Activated naive CD8-positive, alpha-beta T cell treated with anti-CD3 and anti-CD28 coated beads for 36 hours (primary cell): ENCODE results near the gene SEMG1. TPM values are rescaled to one million over a fixed set of nuclear protein-coding genes. Genes with fewer than 3 reads are reported as not detected.

Source experiments
- DNase-seq: peaks from one replicate; pipeline ENCODE4 v3.0.0; 2021
- H3K27ac Mint-ChIP-seq: one replicate; pipeline ENCODE4 v1.8.0; 2022; ENCODE audit warnings: mild to moderate bottlenecking, moderate library complexity, mixed read lengths
- H3K27me3 Mint-ChIP-seq: one replicate; pipeline ENCODE4 v1.8.0; 2022; ENCODE audit warnings: mild to moderate bottlenecking, mixed read lengths
- H3K36me3 Mint-ChIP-seq: one replicate; pipeline ENCODE4 v1.8.0; 2021; ENCODE audit warnings: mild to moderate bottlenecking, mixed read lengths
- H3K4me1 Mint-ChIP-seq: one replicate; pipeline ENCODE4 v1.8.0; 2021; ENCODE audit warnings: mixed read lengths
- H3K4me3 Mint-ChIP-seq: one replicate; pipeline ENCODE4 v1.8.0; 2022; ENCODE audit warnings: mild to moderate bottlenecking, moderate library complexity, mixed read lengths
- H3K9me3 Mint-ChIP-seq: one replicate; pipeline ENCODE4 v1.8.0; 2022; ENCODE audit warnings: mixed read lengths
- total RNA-seq, 2 experiments: library from RNA; stranded (reverse); gene quantifications; one replicate each; pipeline ENCODE4 v1.2.3, GENCODE V29; 2021

SEMG1 gene
- not detected for total RNA-seq

- Mint-ChIP-seq H3K4me3 (no peak within 1 kb of the TSS), H3K27ac (no peak within 1 kb of the TSS), H3K4me1 (no peaks in the 10 kb centered on the region), H3K27me3 (peaks cover 59% of the 10 kb centered on the region), H3K36me3 (no peaks in the 10 kb centered on the region), H3K9me3 (peaks cover 5% of the 10 kb centered on the region)
- DNase-seq: no peak
Measured at GRCh38 chr20:45206725-45207124, at the start of gene SEMG1. Gene SEMG1, plus strand, starts transcription at chr20:45207033. Its CDS starts 21 bp downstream, at chr20:45207054.

DNA sequence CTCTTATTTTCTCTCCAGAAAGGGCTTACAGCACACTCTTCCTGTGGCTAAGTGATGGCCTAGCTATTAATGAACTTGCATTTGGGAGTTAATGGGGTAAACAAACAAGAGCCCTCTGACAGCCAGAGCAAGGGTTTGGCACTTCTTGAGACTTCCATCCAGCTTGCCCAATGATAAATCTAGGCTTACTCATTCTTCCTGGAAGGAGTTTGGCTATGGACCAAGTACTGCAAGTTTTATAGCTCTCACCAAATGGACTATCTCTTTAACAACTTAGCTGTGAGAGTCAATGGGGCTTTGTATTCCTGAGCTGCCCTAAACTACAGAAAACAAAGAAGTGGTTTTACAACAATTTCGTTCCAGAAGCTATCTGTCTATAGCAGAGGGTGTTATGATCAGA is 48.9 kb upstream of the SEMG1 start:
- no peak for DNase-seq
- Mint-ChIP-seq H3K4me3 (no peak overlapping the region), H3K27ac (no peak overlapping the region), H3K27me3 (peaks cover 35% of the 10 kb centered on the region), H3K4me1 (no peaks in the 10 kb centered on the region), H3K36me3 (peaks cover 2% of the 10 kb centered on the region), H3K9me3 (peaks cover 20% of the 10 kb centered on the region)

- Mint-ChIP-seq H3K27me3 (peaks cover 62% of the 10 kb centered on the region), H3K4me3 (no peak overlapping the region), H3K9me3 (peaks cover 28% of the 10 kb centered on the region), H3K4me1 (no peaks in the 10 kb centered on the region), H3K36me3 (peaks cover 2% of the 10 kb centered on the region), H3K27ac (no peak overlapping the region)
- no peak for DNase-seq
Measured at GRCh38 chr20:45163083-45163803, 43.6 kb upstream of the SEMG1 start.

GRCh38 chr20:45164906-45165305 is 41.9 kb upstream of the SEMG1 start:
- Mint-ChIP-seq H3K9me3 (peaks cover 18% of the 10 kb centered on the region), H3K4me3 (no peak overlapping the region), H3K4me1 (no peaks in the 10 kb centered on the region), H3K27me3 (peaks cover 54% of the 10 kb centered on the region), H3K36me3 (no peaks in the 10 kb centered on the region), H3K27ac (no peak overlapping the region)
- DNase-seq: no peak

- H3K4me3 Mint-ChIP-seq: no peak overlapping the region
- H3K4me1 Mint-ChIP-seq: peaks cover 3% of the 10 kb centered on the region
- H3K27ac Mint-ChIP-seq: no peak overlapping the region
- peaks cover 25% of the 10 kb centered on the region for H3K27me3 Mint-ChIP-seq
- DNase-seq: no peak
- H3K36me3 Mint-ChIP-seq: no peaks in the 10 kb centered on the region
- H3K9me3 Mint-ChIP-seq: peaks cover 6% of the 10 kb centered on the region
Measured at GRCh38 chr20:45173522-45173921, 33.3 kb upstream of the SEMG1 start.

DNA sequence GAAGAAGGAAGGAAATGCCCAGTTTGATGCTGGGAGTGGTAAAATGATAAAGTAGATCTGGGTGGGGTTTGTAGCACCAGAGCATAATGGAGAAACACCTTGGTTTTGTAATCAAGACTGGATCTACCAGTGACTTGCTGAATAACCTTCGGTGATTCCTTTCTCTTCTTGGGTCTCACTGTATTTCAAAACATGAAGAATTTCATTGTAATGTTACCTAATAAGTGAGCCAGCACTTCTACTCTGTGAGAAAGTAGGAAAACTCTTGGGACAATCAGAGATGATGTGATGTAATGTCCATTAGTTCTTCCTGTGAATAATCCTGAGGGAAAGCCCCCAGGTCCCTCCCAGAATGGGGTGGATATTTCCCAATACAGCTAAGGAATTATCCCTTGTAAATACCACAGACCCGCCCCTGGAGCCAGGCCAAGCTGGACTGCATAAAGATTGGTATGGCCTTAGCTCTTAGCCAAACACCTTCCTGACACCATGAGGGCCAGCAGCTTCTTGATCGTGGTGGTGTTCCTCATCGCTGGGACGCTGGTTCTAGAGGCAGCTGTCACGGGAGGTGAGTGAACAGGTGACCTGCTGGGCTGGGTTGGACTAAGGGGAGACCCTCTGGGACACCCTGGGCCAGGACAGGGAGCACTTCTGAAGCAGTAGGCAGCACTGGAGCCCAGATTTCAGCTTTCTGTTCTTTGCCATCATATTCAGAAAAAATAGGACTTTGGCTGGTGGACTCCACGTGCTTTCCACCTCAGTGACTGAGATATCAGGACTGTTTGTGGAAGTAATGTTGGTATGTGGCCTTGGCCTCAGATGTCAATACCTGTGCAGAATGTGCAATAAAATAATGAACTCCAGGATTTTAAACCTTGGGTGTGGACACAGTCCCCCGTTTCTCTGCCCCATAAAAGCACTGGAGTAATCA is 32.1 kb upstream of the SEMG1 start, which contains the start of gene PI3:
PI3 (plus strand) TSS at position 469 of the 931 bp plus-strand sequence; CDS start at position 490, 21 bp downstream.
- no peak for DNase-seq
- H3K36me3 Mint-ChIP-seq: no peaks in the 10 kb centered on the region
- H3K27me3 Mint-ChIP-seq: peaks cover 25% of the 10 kb centered on the region
- H3K9me3 Mint-ChIP-seq: peaks cover 5% of the 10 kb centered on the region
- H3K4me3 Mint-ChIP-seq: no peak within 1 kb of the TSS
- H3K27ac Mint-ChIP-seq: no peak within 1 kb of the TSS
- peaks cover 3% of the 10 kb centered on the region for H3K4me1 Mint-ChIP-seq

DNA sequence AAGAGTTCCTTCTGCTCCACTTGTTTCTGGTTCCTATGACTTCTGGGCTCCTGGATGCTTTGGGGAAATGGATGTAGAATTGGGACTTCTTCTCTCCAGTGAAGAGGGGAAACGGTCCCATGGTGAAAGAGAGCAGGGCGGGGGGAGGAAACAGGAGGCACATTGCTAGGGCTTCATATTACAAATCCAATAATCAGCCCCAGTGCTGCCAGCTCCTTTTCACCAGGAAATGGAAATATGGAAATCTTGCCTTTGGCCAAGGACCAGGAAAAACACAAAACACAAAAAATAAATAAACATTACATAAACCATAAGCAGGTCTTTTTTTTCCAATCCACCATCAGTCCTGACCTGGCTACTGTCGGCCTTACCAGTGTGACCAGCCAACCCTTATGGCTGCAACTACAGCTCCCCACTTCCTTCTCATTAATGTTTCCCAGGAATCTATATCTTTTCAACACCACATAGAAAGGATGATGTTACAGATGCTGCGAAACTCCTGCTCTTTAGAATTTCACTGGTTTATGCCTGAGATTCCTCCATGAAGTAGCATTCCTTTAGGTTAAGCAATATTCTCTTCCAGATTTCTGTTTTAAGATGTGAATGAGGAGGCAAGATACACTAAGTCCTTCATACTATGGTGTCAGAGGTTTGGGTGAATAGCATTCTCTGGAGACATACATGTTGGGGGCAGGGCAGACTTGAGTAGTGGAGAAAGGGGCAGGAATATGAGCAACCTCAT is 30.1 kb upstream of the SEMG1 start:
- H3K4me3 Mint-ChIP-seq: no peak overlapping the region
- peaks cover 22% of the 10 kb centered on the region for H3K27me3 Mint-ChIP-seq
- no peak for DNase-seq
- H3K27ac Mint-ChIP-seq: no peak overlapping the region
- no peaks in the 10 kb centered on the region for H3K9me3 Mint-ChIP-seq
- H3K36me3 Mint-ChIP-seq: no peaks in the 10 kb centered on the region
- H3K4me1 Mint-ChIP-seq: peaks cover 3% of the 10 kb centered on the region

- Mint-ChIP-seq H3K27ac (no peak overlapping the region), H3K27me3 (peaks cover 13% of the 10 kb centered on the region), H3K4me3 (no peak overlapping the region), H3K36me3 (no peaks in the 10 kb centered on the region), H3K9me3 (no peaks in the 10 kb centered on the region), H3K4me1 (no peaks in the 10 kb centered on the region)
- DNase-seq: no peak
Measured at GRCh38 chr20:45179166-45179565, 27.7 kb upstream of the SEMG1 start.

GRCh38 chr20:45181639-45182038 is 25.2 kb upstream of the SEMG1 start:
- Mint-ChIP-seq H3K36me3 (no peaks in the 10 kb centered on the region), H3K4me3 (no peak overlapping the region), H3K27ac (no peak overlapping the region), H3K4me1 (no peaks in the 10 kb centered on the region), H3K9me3 (no peaks in the 10 kb centered on the region), H3K27me3 (peaks cover 8% of the 10 kb centered on the region)
- DNase-seq: no peak

GRCh38 chr20:45183084-45183483 is 23.7 kb upstream of the SEMG1 start:
- Mint-ChIP-seq H3K4me3 (no peak overlapping the region), H3K27ac (no peak overlapping the region), H3K4me1 (no peaks in the 10 kb centered on the region), H3K9me3 (no peaks in the 10 kb centered on the region), H3K36me3 (no peaks in the 10 kb centered on the region), H3K27me3 (peaks cover 3% of the 10 kb centered on the region)
- no peak for DNase-seq

- Mint-ChIP-seq H3K27ac (no peak overlapping the region), H3K36me3 (no peaks in the 10 kb centered on the region), H3K4me1 (no peaks in the 10 kb centered on the region), H3K9me3 (no peaks in the 10 kb centered on the region), H3K4me3 (no peak overlapping the region), H3K27me3 (peaks cover 6% of the 10 kb centered on the region)
- DNase-seq: no peak
Measured at GRCh38 chr20:45187693-45188092, 19.1 kb upstream of the SEMG1 start.

GRCh38 chr20:45189067-45189609 is 17.7 kb upstream of the SEMG1 start:
- no peaks in the 10 kb centered on the region for H3K4me1 Mint-ChIP-seq
- no peaks in the 10 kb centered on the region for H3K9me3 Mint-ChIP-seq
- no peaks in the 10 kb centered on the region for H3K36me3 Mint-ChIP-seq
- H3K27me3 Mint-ChIP-seq: peaks cover 7% of the 10 kb centered on the region
- H3K27ac Mint-ChIP-seq: no peak overlapping the region
- DNase-seq: no peak
- no peak overlapping the region for H3K4me3 Mint-ChIP-seq

DNA sequence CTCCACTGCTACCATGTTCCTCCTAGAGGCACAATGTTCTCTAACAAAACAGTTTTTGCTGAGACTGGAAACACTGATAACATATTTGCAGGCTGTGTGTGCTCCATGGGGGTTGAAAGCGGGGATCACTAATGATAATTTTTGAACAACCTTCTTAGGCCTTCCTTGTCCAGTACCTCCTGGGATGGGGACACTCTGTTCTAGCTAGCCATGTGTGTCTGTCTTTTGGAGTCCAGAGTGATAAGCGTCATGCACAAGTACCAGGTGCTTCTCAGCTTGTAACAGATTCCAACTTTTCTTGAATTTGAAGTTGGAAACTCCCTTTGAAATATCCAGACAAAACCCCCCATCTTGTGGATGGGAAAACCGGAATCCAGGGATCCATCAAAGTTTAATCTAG is 17.0 kb upstream of the SEMG1 start:
- Mint-ChIP-seq H3K27ac (no peak overlapping the region), H3K36me3 (no peaks in the 10 kb centered on the region), H3K27me3 (peaks cover 9% of the 10 kb centered on the region), H3K4me1 (no peaks in the 10 kb centered on the region), H3K4me3 (no peak overlapping the region), H3K9me3 (no peaks in the 10 kb centered on the region)
- DNase-seq: no peak

DNA sequence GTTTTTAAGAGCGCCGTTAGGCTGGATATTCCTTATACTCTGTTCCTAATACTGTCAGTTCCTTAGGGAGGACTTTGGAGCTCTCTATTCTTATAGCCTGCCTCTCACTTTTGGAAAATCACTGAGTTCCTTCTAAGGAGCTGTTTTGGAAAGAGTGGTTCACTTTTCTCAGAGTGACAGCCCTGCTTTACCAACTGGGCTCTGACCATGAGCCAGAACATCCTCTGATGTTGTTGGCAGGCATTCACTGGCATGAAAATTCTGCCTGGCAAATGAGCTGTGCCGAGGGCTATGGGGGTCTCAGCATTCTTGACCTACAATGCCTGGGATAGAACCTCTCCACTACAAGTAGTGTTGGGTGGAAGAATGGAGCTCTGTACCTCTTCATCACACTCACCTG is 14.9 kb upstream of the SEMG1 start:
- Mint-ChIP-seq H3K27ac (no peak overlapping the region), H3K9me3 (peaks cover 2% of the 10 kb centered on the region), H3K36me3 (no peaks in the 10 kb centered on the region), H3K4me1 (no peaks in the 10 kb centered on the region), H3K4me3 (no peak overlapping the region), H3K27me3 (peaks cover 6% of the 10 kb centered on the region)
- no peak for DNase-seq

DNA sequence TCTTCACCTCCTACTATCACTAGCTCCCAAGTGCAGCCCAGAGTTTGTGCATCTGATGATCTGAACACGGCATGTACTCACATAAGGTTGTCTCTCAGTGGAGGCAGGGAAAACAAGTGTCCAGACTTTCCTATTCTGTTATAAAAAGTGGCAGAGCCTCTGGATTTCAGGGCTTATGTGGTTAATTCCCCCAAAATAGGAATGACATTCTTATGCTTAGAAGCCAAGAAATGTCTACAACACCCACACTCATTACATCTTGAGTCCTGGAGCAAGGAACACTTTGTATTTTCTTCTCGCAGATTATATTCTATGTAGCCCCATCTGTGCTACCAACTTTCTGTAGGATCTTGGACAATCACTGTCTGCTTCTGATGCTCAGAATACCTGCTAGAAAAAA is 13.5 kb upstream of the SEMG1 start:
- no peaks in the 10 kb centered on the region for H3K36me3 Mint-ChIP-seq
- DNase-seq: no peak
- H3K4me1 Mint-ChIP-seq: no peaks in the 10 kb centered on the region
- H3K27ac Mint-ChIP-seq: no peak overlapping the region
- peaks cover 2% of the 10 kb centered on the region for H3K9me3 Mint-ChIP-seq
- no peak overlapping the region for H3K4me3 Mint-ChIP-seq
- peaks cover 10% of the 10 kb centered on the region for H3K27me3 Mint-ChIP-seq
